ENCODE measurements around the gene PRKG1.

PRKG1 gene

DNA sequence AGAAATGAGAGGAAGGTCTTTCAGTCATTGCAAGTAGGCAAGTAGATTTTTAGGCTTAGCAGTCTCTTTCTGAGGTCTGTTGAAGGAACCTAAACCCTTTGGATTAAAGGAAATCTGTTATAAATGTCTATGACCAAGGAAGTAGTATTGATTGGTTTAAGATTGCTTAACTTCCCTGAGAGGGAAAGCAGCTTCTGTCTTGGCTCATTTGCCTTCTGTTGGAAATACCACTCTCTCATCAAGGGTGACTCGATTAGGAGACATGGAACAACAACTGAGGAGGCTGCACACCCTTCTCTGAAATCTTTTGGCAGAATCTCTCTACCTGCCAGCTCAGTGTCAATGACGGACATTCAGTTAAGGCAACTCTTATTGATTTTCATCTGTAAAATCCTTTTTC lies 282.9 kb downstream of the PRKG1 start:
- Histone ChIP-seq H3K9me3 (ENCODE audit: control insufficient read depth, insufficient read depth, low read length) (no peaks in the 10 kb centered on the region), H3K4me3 (ENCODE audit: low read depth, low read length) (no peak overlapping the region), H3K27me3 (ENCODE audit: control insufficient read depth, insufficient read depth, low read length) (no peaks in the 10 kb centered on the region), H3K36me3 (ENCODE audit: control insufficient read depth, insufficient read depth, low read length) (no peaks in the 10 kb centered on the region), H3K9ac (ENCODE audit: low read depth, low read length) (no peak overlapping the region), H3K4me1 (ENCODE audit: control insufficient read depth, insufficient read depth, low read length) (no peaks in the 10 kb centered on the region)

DNA sequence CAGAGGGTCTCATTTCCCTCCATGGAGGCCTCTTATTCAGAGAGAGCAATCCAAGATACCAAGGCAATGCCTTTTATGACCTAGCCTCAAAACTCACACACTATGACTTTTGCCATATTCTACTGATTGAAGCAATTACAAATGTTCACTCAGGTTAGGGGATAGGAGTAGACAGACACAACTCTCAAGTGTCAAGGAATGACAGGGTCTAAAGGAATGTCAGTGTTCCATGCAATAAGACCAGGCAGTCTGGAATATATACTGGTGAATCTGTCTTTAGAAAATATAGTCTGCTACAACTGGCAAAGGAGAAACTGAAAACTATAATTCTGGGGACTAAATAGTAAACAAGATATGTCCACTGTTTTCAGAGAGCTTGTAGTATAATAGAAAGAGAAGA lies 283.9 kb downstream of the PRKG1 start:
- H3K9ac ChIP-seq (ENCODE audit: low read depth, low read length) = no peak overlapping the region
- H3K9me3 ChIP-seq (ENCODE audit: control insufficient read depth, insufficient read depth, low read length) = no peaks in the 10 kb centered on the region
- no peaks in the 10 kb centered on the region for H3K4me1 ChIP-seq (ENCODE audit: control insufficient read depth, insufficient read depth, low read length)
- no peaks in the 10 kb centered on the region for H3K27me3 ChIP-seq (ENCODE audit: control insufficient read depth, insufficient read depth, low read length)
- H3K36me3 ChIP-seq (ENCODE audit: control insufficient read depth, insufficient read depth, low read length) = no peaks in the 10 kb centered on the region
- H3K4me3 ChIP-seq (ENCODE audit: low read depth, low read length) = no peak overlapping the region

DNA sequence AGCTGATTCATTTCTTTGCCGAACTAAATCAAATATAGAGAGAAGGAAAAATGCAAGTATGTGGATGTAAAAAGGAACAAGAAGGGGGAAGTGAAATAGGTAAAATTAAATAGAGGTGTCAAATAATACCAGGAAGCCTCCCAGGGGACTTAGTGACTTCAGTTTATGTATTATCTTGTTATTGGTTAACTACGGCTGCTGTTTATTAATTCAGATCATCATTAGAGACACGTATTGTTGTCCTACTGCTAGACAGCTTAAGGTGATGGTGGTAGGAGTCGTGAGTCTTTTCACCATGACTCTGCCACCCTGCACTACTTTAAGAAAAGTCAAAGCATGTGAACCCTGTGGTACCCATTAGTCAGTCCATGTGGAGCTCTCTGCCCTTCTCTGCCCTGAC lies 289.1 kb downstream of the PRKG1 start:
- Histone ChIP-seq H3K4me3 (ENCODE audit: low read depth, low read length) (no peak overlapping the region), H3K9me3 (ENCODE audit: control insufficient read depth, insufficient read depth, low read length) (no peaks in the 10 kb centered on the region), H3K27me3 (ENCODE audit: control insufficient read depth, insufficient read depth, low read length) (no peaks in the 10 kb centered on the region), H3K9ac (ENCODE audit: low read depth, low read length) (no peak overlapping the region), H3K4me1 (ENCODE audit: control insufficient read depth, insufficient read depth, low read length) (peaks cover 17% of the 10 kb centered on the region), H3K36me3 (ENCODE audit: control insufficient read depth, insufficient read depth, low read length) (no peaks in the 10 kb centered on the region)

DNA sequence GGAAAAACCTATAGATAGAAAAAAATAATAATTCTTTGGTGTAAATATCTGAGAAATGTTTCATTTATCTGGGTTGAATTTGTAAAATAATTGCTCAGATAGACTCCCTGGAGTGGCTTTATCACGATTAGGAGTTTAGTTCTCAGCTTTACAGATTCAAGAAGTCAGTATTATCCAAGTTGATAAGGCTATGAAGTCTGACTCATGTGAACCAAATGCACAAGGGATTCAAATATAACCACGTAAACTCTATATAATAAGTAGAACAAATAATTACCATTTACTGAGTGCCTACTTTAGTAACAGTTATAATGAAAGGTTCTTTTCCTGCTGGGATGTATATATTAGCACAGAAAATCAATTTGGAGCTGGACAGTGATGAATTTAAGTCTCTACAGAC lies 290.4 kb downstream of the PRKG1 start:
- peaks cover 17% of the 10 kb centered on the region for H3K4me1 ChIP-seq (ENCODE audit: control insufficient read depth, insufficient read depth, low read length)
- no peaks in the 10 kb centered on the region for H3K36me3 ChIP-seq (ENCODE audit: control insufficient read depth, insufficient read depth, low read length)
- no peaks in the 10 kb centered on the region for H3K27me3 ChIP-seq (ENCODE audit: control insufficient read depth, insufficient read depth, low read length)
- H3K4me3 ChIP-seq (ENCODE audit: low read depth, low read length) = no peak overlapping the region
- H3K9ac ChIP-seq (ENCODE audit: low read depth, low read length) = no peak overlapping the region
- H3K9me3 ChIP-seq (ENCODE audit: control insufficient read depth, insufficient read depth, low read length) = no peaks in the 10 kb centered on the region

DNA sequence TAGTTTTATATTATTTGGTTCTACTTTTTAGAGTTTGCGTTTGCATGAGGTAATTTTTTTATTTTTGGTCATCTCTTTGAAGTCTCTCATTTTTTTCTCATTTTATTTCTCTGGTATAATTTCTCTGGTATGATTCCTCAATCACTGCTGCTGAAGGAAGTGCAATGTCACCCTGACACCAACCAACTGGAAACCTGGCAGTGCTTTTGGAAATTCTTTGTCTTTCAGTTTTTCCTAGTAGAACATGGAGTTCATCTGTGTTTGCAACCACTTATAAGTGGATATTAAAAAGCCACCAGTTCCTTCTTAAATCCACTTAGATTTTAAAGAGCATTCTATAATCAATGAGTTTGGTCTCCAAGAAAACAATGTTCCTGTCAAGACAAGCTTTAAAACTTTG lies 291.8 kb downstream of the PRKG1 start:
- H3K4me3 ChIP-seq (ENCODE audit: low read depth, low read length) = no peak overlapping the region
- H3K9ac ChIP-seq (ENCODE audit: low read depth, low read length) = no peak overlapping the region
- H3K9me3 ChIP-seq (ENCODE audit: control insufficient read depth, insufficient read depth, low read length) = no peaks in the 10 kb centered on the region
- no peaks in the 10 kb centered on the region for H3K36me3 ChIP-seq (ENCODE audit: control insufficient read depth, insufficient read depth, low read length)
- no peaks in the 10 kb centered on the region for H3K27me3 ChIP-seq (ENCODE audit: control insufficient read depth, insufficient read depth, low read length)
- H3K4me1 ChIP-seq (ENCODE audit: control insufficient read depth, insufficient read depth, low read length) = peaks cover 20% of the 10 kb centered on the region

DNA sequence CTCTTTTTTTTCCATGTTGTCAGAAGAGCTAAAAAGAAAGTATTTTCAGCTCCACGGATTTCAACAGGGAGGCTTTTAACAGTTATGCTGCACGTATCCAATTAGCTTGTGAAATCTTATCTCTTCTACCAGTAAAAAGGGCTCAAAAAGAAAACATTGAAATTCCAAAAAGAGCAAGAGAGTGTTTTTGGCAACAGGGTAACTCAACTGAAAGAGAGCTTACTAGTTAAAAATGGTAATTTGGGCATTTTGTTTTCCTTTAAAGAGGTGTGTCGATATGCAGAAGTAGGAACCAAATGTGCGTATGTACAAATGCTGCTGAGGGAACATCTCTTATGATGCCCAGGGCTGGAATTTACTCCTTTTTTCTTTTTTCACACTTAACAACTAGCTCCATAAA lies 292.8 kb downstream of the PRKG1 start:
- H3K27me3 ChIP-seq (ENCODE audit: control insufficient read depth, insufficient read depth, low read length) = no peaks in the 10 kb centered on the region
- H3K4me3 ChIP-seq (ENCODE audit: low read depth, low read length) = no peak overlapping the region
- no peak overlapping the region for H3K9ac ChIP-seq (ENCODE audit: low read depth, low read length)
- H3K9me3 ChIP-seq (ENCODE audit: control insufficient read depth, insufficient read depth, low read length) = no peaks in the 10 kb centered on the region
- peaks cover 20% of the 10 kb centered on the region for H3K4me1 ChIP-seq (ENCODE audit: control insufficient read depth, insufficient read depth, low read length)
- H3K36me3 ChIP-seq (ENCODE audit: control insufficient read depth, insufficient read depth, low read length) = no peaks in the 10 kb centered on the region

DNA sequence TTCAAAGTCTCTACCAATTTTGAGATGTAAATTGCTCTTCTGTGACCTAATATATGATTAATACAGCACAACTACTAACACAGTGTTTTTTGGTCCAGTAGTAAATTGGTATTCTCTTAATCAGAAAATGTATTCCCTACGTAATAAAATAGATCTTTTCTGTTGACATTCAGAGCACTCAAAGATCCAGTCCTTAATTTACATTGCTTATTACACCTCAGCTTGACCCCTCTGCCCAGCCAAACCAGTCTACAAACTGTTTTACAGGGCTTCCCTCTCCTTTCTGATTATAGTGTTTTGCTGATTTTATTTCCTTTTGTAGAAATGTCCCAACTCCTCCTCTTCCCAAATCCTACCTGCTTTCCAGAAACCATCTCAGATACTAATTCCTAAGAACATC lies 293.4 kb downstream of the PRKG1 start:
- peaks cover 20% of the 10 kb centered on the region for H3K4me1 ChIP-seq (ENCODE audit: control insufficient read depth, insufficient read depth, low read length)
- no peak overlapping the region for H3K9ac ChIP-seq (ENCODE audit: low read depth, low read length)
- no peak overlapping the region for H3K4me3 ChIP-seq (ENCODE audit: low read depth, low read length)

DNA sequence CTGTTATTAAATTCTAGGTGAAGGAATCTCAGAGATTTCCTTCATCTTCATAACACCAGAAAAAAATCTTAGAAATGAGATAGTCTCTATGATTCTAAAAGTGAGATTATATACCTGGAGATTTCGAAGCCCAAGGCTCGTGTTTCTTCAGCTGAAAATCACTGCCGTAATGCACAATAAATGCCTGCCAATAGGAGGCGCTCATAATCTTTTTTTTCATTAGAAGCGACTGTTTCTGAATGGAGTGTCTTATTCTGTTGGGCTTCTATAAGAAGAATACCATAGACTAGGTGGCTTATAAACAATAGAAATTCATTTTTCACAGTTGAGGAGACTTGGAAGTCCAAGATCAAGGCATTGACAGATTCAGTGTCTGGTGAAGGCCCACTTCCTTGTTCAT lies 294.7 kb downstream of the PRKG1 start:
- H3K27me3 ChIP-seq (ENCODE audit: control insufficient read depth, insufficient read depth, low read length) = no peaks in the 10 kb centered on the region
- no peak overlapping the region for H3K9ac ChIP-seq (ENCODE audit: low read depth, low read length)
- no peak overlapping the region for H3K4me3 ChIP-seq (ENCODE audit: low read depth, low read length)
- H3K9me3 ChIP-seq (ENCODE audit: control insufficient read depth, insufficient read depth, low read length) = no peaks in the 10 kb centered on the region
- H3K4me1 ChIP-seq (ENCODE audit: control insufficient read depth, insufficient read depth, low read length) = peaks cover 20% of the 10 kb centered on the region
- H3K36me3 ChIP-seq (ENCODE audit: control insufficient read depth, insufficient read depth, low read length) = no peaks in the 10 kb centered on the region

More for the DNA sequence above, 293.4 kb downstream of the PRKG1 start:
- no peaks in the 10 kb centered on the region for H3K9me3 ChIP-seq (ENCODE audit: control insufficient read depth, insufficient read depth, low read length)
- H3K36me3 ChIP-seq (ENCODE audit: control insufficient read depth, insufficient read depth, low read length) = no peaks in the 10 kb centered on the region
- no peaks in the 10 kb centered on the region for H3K27me3 ChIP-seq (ENCODE audit: control insufficient read depth, insufficient read depth, low read length)

DNA sequence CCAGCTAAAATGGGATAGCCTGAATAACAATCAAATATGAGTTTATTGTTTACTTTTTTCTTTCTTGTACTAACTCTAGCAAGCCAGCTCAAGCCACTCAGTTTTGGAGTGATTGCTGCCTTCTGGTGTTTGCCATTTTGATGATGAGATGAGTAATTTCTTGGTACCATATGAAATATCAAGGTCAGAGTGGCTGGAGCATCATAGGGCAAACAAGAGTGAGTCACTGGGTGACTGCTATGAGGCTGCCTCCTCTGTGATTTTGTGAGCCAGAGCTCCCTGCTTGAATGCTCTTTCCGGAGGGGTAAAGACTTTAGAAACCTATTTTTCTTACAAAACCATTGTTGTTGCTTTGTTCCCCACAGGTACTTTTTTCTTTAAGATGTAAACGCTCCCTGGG lies 295.6 kb downstream of the PRKG1 start:
- Histone ChIP-seq H3K4me1 (ENCODE audit: control insufficient read depth, insufficient read depth, low read length) (peaks cover 16% of the 10 kb centered on the region), H3K27me3 (ENCODE audit: control insufficient read depth, insufficient read depth, low read length) (no peaks in the 10 kb centered on the region), H3K9ac (ENCODE audit: low read depth, low read length) (no peak overlapping the region), H3K4me3 (ENCODE audit: low read depth, low read length) (no peak overlapping the region), H3K9me3 (ENCODE audit: control insufficient read depth, insufficient read depth, low read length) (no peaks in the 10 kb centered on the region), H3K36me3 (ENCODE audit: control insufficient read depth, insufficient read depth, low read length) (no peaks in the 10 kb centered on the region)

DNA sequence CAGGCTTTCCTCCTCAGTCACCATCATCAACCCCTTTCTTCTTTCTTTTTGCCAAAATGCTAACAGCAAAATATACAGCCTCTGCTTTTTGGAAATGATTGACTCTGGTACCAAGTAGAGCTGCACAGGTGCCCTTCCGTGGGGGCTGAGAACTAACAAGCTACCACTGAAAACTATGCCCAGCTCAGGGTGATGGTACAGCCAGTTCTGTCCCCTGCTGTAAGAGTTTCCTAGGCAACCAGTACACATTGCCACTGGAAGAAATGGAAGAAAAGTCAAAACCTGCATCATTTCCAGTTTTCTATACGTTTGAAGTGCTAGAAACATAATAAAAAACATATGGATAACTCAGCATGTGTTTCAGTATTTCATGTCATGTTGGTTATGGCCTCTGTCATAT lies 297.5 kb downstream of the PRKG1 start:
- Histone ChIP-seq H3K9ac (ENCODE audit: low read depth, low read length) (no peak overlapping the region), H3K27me3 (ENCODE audit: control insufficient read depth, insufficient read depth, low read length) (no peaks in the 10 kb centered on the region), H3K36me3 (ENCODE audit: control insufficient read depth, insufficient read depth, low read length) (no peaks in the 10 kb centered on the region), H3K4me1 (ENCODE audit: control insufficient read depth, insufficient read depth, low read length) (peaks cover 16% of the 10 kb centered on the region), H3K9me3 (ENCODE audit: control insufficient read depth, insufficient read depth, low read length) (no peaks in the 10 kb centered on the region), H3K4me3 (ENCODE audit: low read depth, low read length) (no peak overlapping the region)

DNA sequence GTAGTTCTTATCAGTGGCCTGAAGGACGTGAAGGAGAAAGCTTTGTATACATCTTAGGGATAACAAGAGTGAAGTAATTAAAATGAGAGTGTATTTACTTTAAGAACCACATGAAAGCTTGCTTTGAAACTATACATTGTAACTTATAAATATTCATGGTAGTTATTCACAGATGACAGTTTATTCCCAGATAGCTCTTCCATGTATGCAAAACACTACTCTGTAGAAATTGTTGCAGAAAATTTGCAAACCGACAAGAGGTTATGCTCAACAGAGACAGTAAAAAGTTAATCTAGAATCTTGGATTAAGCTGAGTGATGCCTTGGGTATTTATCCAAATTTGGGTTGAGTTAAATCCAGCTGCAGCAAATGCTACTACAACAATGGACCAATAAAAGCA lies 301.5 kb downstream of the PRKG1 start:
- no peak overlapping the region for H3K9ac ChIP-seq (ENCODE audit: low read depth, low read length)
- no peaks in the 10 kb centered on the region for H3K36me3 ChIP-seq (ENCODE audit: control insufficient read depth, insufficient read depth, low read length)
- H3K9me3 ChIP-seq (ENCODE audit: control insufficient read depth, insufficient read depth, low read length) = no peaks in the 10 kb centered on the region
- H3K27me3 ChIP-seq (ENCODE audit: control insufficient read depth, insufficient read depth, low read length) = no peaks in the 10 kb centered on the region
- H3K4me1 ChIP-seq (ENCODE audit: control insufficient read depth, insufficient read depth, low read length) = no peaks in the 10 kb centered on the region
- no peak overlapping the region for H3K4me3 ChIP-seq (ENCODE audit: low read depth, low read length)

DNA sequence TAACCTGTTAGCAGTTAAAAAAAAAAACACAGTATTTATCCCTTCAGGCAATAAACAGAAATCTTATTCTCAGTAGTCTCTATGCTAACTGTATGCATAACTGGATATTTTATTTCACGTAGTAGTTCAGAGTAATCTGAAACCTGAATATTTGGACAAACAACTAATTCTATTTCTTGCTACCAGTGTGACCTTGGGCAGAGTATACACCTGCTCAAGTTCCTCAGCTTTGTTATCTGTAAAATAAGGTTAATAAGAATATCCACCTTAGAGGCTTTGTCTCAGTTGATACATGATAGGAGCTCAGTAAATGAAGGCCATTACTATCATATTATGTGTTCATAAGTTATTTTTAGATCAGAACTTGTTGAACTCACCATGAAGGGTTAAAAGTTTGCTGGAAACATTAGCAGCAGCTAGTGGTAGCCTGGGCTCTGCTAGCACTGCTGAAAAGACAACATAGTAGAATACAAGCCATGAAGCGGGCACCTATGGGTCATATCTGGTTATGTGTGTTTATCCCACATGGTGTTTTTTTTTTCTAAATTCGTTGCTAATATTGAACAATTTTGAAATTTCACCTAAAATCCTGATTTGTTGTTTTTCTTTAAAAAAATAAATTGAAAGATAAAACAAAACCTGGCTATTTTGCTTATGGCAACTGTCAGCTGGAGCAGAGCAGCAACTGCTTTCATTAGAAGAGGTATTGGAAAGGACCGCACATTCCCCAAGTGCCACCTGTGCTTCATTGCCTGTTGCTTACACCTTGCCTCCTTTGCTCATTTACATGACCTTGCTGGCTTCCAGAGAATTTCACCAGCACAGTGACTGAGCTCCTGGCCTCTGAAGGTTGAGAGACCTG lies 303.0 kb downstream of the PRKG1 start:
- H3K4me1 ChIP-seq (ENCODE audit: control insufficient read depth, insufficient read depth, low read length) = no peaks in the 10 kb centered on the region
- H3K27me3 ChIP-seq (ENCODE audit: control insufficient read depth, insufficient read depth, low read length) = no peaks in the 10 kb centered on the region
- no peaks in the 10 kb centered on the region for H3K36me3 ChIP-seq (ENCODE audit: control insufficient read depth, insufficient read depth, low read length)
- no peaks in the 10 kb centered on the region for H3K9me3 ChIP-seq (ENCODE audit: control insufficient read depth, insufficient read depth, low read length)
- H3K4me3 ChIP-seq (ENCODE audit: low read depth, low read length) = no peak overlapping the region
- no peak overlapping the region for H3K9ac ChIP-seq (ENCODE audit: low read depth, low read length)
